Brain microvascular endothelial cell (primary cell): ENCODE results near the gene CAMK1D.
A peak's percentile ranks its signal among the peaks of the same experiment; 100 is the strongest.

ENCODE experiments used
- DNase-seq: peaks from one replicate; pipeline ENCODE4 v3.0.0-alpha.2; 2020
- H3K27ac ChIP-seq: fragments of 250-450 bp; sonication (Bioruptor Pico); 2 replicates; pipeline ENCODE4 v1.5.1; 2020; ENCODE audit warnings: mild to moderate bottlenecking, moderate library complexity
- H3K27me3 ChIP-seq: fragments of 250-450 bp; sonication (Bioruptor Pico); replicated peaks from 2 replicates; pipeline ENCODE4 v1.5.1; 2020; ENCODE audit warnings: mild to moderate bottlenecking
- H3K36me3 ChIP-seq: fragments of 250-450 bp; sonication (Bioruptor Pico); replicated peaks from 2 replicates; pipeline ENCODE4 v1.5.1; 2020; ENCODE audit warnings: mild to moderate bottlenecking
- H3K4me3 ChIP-seq: 2 replicates; pipeline ENCODE4 v1.5.1; 2011; ENCODE audit warnings: low read depth, mild to moderate bottlenecking, control low read depth, low read length, moderate library complexity
- in situ Hi-C: cut with HindIII; loops from 2 replicates; pipeline ENCODE4 v1.10.0; 2017; ENCODE audit warnings: low sequenced_read_pairs, low pct_ligation_motif_present
- TF ChIP-seq, protein P1 (sequence below): IDR thresholded peaks from 2 replicates; pipeline ENCODE4 v1.5.1; 2011; ENCODE audit warnings: low read depth, mild to moderate bottlenecking, moderate library complexity, low read length, control low read depth, inconsistent platforms; ENCODE audit errors: missing control alignments

Gene CAMK1D

GRCh38 chr10:12650538-12651298 is 301.4 kb downstream of the CAMK1D start:
- in situ Hi-C loops, result loop anchor here (25.0 kb wide), 1 partner anchor 388 kb away; no protein-coding TSS in a partner anchor
- Histone ChIP-seq H3K27me3 (no peaks in the 10 kb centered on the region), H3K36me3 (no peaks in the 10 kb centered on the region), H3K4me3 (no peak overlapping the region), H3K27ac (no peak overlapping the region)
- TF ChIP-seq, protein P1, sequence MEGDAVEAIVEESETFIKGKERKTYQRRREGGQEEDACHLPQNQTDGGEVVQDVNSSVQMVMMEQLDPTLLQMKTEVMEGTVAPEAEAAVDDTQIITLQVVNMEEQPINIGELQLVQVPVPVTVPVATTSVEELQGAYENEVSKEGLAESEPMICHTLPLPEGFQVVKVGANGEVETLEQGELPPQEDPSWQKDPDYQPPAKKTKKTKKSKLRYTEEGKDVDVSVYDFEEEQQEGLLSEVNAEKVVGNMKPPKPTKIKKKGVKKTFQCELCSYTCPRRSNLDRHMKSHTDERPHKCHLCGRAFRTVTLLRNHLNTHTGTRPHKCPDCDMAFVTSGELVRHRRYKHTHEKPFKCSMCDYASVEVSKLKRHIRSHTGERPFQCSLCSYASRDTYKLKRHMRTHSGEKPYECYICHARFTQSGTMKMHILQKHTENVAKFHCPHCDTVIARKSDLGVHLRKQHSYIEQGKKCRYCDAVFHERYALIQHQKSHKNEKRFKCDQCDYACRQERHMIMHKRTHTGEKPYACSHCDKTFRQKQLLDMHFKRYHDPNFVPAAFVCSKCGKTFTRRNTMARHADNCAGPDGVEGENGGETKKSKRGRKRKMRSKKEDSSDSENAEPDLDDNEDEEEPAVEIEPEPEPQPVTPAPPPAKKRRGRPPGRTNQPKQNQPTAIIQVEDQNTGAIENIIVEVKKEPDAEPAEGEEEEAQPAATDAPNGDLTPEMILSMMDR, result no peak
- no peak for DNase-seq

- in situ Hi-C loops, result loop anchor here (25.0 kb wide), 1 partner anchor 394 kb away; no protein-coding TSS in a partner anchor
- Histone ChIP-seq H3K27me3 (no peaks in the 10 kb centered on the region), H3K4me3 (no peak overlapping the region), H3K27ac (no peak overlapping the region), H3K36me3 (no peaks in the 10 kb centered on the region)
- TF ChIP-seq, protein P1, result no peak
- no peak for DNase-seq
These were observed 306.6 kb downstream of the CAMK1D start for GRCh38 chr10:12655940-12656339.

DNA sequence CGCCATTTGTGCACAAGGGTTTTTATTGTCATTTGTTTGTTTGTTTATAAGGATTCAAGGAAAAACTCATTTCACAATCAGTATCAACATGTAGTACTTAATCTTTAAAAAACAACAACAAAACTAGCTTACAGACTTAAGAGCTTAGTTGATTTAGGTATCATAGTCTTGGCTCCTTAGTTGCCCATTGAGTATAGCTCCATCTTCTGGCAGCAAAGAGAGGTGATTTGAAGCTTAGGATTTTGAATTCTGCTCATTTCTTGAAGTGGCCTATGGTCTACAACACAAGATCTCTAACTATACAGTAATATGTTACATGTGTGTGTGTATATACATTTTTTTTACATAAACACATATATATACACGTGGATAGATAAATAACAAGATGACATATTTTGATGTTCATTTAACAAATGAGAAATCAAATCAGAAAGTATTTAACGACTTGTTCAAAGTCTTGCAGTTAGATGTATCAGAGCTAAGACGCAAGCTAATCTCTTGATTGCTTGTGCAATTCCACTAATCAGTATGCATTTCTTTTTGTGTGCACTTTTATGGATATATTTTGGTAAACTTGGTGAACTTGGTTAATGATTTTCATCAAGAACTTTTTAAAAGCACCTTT is 307.3 kb downstream of the CAMK1D start:
- DNase-seq, result peak; percentile 47
- TF ChIP-seq, protein P1, result peak; percentile 72
- H3K4me3 ChIP-seq, result no peak overlapping the region
- in situ Hi-C loops, result loop anchor here (25.0 kb wide), 1 partner anchor 394 kb away; no protein-coding TSS in a partner anchor
- no peaks in the 10 kb centered on the region for H3K36me3 ChIP-seq
- no peaks in the 10 kb centered on the region for H3K27me3 ChIP-seq
- no peak overlapping the region for H3K27ac ChIP-seq

DNA sequence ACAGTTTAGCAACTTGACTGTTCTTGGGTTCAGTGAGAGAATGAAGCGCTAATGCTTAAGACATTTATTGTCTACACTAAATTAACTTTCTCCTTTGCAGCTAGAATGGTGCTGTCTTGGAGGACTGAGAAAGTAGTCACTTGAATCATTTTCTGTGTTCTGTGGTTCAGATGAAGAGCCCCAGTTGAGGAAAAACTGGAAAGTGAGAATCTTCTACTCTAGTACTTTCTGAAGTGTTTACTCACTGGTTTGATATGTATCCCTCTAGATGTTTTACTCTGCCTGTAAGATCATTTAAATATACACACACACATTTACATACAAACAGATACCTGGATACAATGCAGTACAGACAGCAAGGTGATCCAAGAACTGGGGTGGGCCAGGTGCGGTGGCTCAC is 308.1 kb downstream of the CAMK1D start:
- Histone ChIP-seq H3K27ac (no peak overlapping the region), H3K27me3 (no peaks in the 10 kb centered on the region), H3K36me3 (no peaks in the 10 kb centered on the region), H3K4me3 (no peak overlapping the region)
- TF ChIP-seq, protein P1, result no peak
- in situ Hi-C loops, result loop anchor here (25.0 kb wide), 1 partner anchor 395 kb away; no protein-coding TSS in a partner anchor
- DNase-seq, result no peak

GRCh38 chr10:12658526-12658925 is 309.2 kb downstream of the CAMK1D start:
- H3K36me3 ChIP-seq, result no peaks in the 10 kb centered on the region
- no peak for DNase-seq
- H3K4me3 ChIP-seq, result no peak overlapping the region
- TF ChIP-seq, protein P1, result no peak
- H3K27me3 ChIP-seq, result no peaks in the 10 kb centered on the region
- H3K27ac ChIP-seq, result no peak overlapping the region
- in situ Hi-C loops, result loop anchor here (25.0 kb wide), 1 partner anchor 396 kb away; no protein-coding TSS in a partner anchor
